ENCODE data around the gene PDLIM4.
A peak's percentile ranks its signal among the peaks of the same experiment; 100 is the strongest.

Gene PDLIM4

DNA sequence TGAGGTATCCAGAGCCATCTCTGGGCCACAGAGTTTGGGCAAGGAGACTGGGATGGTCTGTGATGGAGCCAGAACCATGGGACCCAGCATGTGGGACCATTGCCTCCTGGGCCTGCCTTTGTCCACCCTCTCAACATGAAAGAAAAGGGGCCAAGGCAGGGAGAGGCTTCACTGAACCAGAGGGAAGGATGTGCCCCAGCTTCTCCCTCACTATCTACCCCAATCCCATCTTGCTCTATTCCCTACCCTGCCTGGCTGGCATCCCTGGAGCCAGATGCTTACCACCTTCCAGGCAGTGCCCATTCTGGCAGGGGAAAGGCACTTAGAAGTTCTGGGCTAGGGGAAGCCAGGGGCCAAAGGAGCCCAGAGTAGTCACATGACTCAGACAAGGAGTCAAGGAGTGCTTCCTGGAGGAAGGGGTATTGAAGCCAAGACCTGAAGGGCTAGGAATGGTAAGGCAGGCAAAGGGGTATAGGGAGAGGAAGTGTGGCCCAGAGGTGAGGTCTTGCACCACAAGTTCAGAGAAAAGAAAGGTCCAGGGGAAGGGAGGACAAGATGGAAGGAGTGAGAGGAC is 9.8 kb downstream of the PDLIM4 start:
- Histone ChIP-seq H3K4me3 (ENCODE audit: low read depth, low read length) (no peak overlapping the region), H3K9me3 (no peaks in the 10 kb centered on the region), H3K27me3 (no peaks in the 10 kb centered on the region), H3K36me3 (peaks cover 24% of the 10 kb centered on the region), H3K4me1 (peaks cover 14% of the 10 kb centered on the region)
- TF ChIP-seq, protein P1, sequence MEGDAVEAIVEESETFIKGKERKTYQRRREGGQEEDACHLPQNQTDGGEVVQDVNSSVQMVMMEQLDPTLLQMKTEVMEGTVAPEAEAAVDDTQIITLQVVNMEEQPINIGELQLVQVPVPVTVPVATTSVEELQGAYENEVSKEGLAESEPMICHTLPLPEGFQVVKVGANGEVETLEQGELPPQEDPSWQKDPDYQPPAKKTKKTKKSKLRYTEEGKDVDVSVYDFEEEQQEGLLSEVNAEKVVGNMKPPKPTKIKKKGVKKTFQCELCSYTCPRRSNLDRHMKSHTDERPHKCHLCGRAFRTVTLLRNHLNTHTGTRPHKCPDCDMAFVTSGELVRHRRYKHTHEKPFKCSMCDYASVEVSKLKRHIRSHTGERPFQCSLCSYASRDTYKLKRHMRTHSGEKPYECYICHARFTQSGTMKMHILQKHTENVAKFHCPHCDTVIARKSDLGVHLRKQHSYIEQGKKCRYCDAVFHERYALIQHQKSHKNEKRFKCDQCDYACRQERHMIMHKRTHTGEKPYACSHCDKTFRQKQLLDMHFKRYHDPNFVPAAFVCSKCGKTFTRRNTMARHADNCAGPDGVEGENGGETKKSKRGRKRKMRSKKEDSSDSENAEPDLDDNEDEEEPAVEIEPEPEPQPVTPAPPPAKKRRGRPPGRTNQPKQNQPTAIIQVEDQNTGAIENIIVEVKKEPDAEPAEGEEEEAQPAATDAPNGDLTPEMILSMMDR (IDR thresholded peaks at IDR 0.05; ENCODE audit: low read depth, low read length): no peak
- DNase-seq: no peak

DNA sequence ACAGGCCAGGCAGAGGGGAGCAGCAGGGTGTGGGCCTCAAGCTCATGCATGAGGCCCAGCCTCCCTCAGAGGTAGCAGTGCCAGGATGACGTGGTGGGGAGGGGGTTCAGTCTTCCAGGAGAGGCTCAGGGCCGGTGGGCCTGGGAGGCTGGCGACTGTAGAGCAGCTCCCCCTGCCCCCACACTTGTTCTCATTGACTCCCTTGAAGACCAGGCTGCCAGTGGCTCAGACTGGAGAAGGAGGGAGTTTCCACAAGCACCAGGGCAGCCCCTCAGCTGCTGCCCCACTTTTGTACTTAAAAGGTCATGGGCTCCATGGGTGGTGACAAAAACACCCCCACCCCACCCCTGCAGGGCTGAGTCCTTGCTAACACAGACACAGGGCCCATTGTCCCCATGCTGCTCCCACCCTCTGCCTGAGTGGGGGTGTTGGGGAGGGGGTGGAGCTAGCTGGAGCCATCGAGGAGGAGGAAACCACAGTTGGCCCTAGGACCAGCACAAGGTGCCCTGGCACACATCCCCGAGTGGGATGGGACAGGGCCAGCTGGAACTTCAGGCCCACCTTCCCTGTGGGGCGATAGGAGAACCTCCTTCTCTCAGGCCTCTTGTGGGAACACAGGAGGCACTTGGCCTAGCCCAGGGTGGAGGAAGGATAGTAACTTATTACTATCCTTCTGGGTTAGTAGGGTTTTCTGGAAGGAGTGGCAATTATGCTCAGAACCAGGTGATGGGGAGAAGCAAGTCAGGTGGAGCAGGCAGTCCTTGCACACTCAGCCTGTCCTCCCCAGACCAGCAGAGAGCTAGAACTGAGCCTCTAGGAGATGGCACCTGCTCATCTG is 10.7 kb downstream of the PDLIM4 start:
- no peak for DNase-seq
- Histone ChIP-seq H3K9me3 (no peaks in the 10 kb centered on the region), H3K36me3 (peaks cover 16% of the 10 kb centered on the region), H3K27me3 (no peaks in the 10 kb centered on the region), H3K4me3 (ENCODE audit: low read depth, low read length) (no peak overlapping the region), H3K4me1 (peaks cover 17% of the 10 kb centered on the region)
- TF ChIP-seq, protein P1 (IDR thresholded peaks at IDR 0.05; ENCODE audit: low read depth, low read length): no peak

GRCh38 chr5:132268769-132269551 is 11.5 kb downstream of the PDLIM4 start:
- H3K36me3 ChIP-seq: peaks cover 16% of the 10 kb centered on the region
- H3K27me3 ChIP-seq: no peaks in the 10 kb centered on the region
- no peaks in the 10 kb centered on the region for H3K9me3 ChIP-seq
- peak; percentile 72 for DNase-seq
- TF ChIP-seq, protein P1 (IDR thresholded peaks at IDR 0.05; ENCODE audit: low read depth, low read length): no peak
- peaks cover 18% of the 10 kb centered on the region for H3K4me1 ChIP-seq
- H3K4me3 ChIP-seq (ENCODE audit: low read depth, low read length): no peak overlapping the region

GRCh38 chr5:132269635-132270334 is 12.3 kb downstream of the PDLIM4 start:
- H3K4me3 ChIP-seq (ENCODE audit: low read depth, low read length): no peak overlapping the region

DNA sequence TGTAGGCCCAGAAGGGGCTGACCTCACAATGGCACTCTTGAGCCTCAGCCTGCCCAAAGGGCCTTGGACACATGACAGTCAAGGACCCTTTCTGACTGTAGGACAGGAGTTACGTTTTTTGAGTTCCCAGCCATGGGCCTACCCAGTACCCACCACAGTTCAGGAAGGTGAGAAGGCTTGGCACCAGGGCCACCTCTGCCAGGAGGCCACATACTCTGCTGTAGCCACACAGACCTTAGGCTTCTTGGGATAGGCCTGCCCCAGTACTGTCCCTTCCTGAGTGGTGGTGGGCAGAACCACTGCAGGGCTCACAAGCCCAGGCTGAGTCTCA is 12.8 kb downstream of the PDLIM4 start:
- Histone ChIP-seq H3K36me3 (peaks cover 16% of the 10 kb centered on the region), H3K4me3 (ENCODE audit: low read depth, low read length) (no peak overlapping the region), H3K27me3 (no peaks in the 10 kb centered on the region), H3K9me3 (no peaks in the 10 kb centered on the region), H3K4me1 (peaks cover 18% of the 10 kb centered on the region)
- TF ChIP-seq, protein P1 (IDR thresholded peaks at IDR 0.05; ENCODE audit: low read depth, low read length): no peak
- no peak for DNase-seq

More at GRCh38 chr5:132269635-132270334, 12.3 kb downstream of the PDLIM4 start:
- Histone ChIP-seq H3K27me3 (no peaks in the 10 kb centered on the region), H3K36me3 (peaks cover 16% of the 10 kb centered on the region), H3K4me1 (peaks cover 18% of the 10 kb centered on the region), H3K9me3 (no peaks in the 10 kb centered on the region)
- no peak for DNase-seq
- TF ChIP-seq, protein P1 (IDR thresholded peaks at IDR 0.05; ENCODE audit: low read depth, low read length): no peak
